ENCODE data around the gene SYNE4. TPM values are rescaled to one million over a fixed set of nuclear protein-coding genes. Genes with fewer than 3 reads are reported as not detected.

The SYNE4 gene
- total RNA-seq, 1 experiment from 2014 or later = not detected

DNA sequence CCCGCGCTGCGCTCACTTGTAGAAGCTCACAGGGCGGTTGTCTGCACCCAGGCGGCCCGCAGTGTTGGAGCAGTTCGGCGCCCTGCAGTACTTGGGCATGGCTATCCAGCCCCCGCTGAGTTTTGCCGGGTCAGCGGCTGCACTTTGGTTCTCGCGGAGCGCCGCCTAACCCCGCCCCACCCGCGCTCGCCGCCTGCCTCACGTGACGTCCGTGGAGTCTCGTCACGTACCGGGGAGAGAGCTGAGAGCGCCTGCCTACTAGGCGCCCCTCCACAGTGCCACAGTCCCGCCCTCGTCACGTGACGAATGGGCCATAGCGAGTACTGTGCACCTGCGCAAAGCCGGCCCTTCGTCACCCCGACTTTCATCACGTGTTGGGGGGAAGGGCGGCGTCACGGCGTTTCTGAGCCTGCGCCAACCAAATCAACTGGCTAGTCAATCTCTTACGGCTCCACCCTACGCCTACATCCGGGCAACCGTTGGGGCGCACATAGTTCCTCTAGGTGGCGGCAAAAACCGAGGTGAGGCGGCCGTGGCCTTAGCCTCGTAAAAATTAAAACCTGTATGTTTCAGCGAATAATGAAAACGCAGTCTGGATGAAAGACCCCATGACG, 45.6 kb upstream of the SYNE4 start, which contains the start of gene THAP8:
THAP8 (minus strand) TSS at position 167 of the 614 bp plus-strand sequence; CDS start at position 99, 68 bp downstream.
- Histone ChIP-seq H3K4me1 (ENCODE audit: insufficient read depth, low read length, poor library complexity, severe bottlenecking) (peaks cover 5% of the 10 kb centered on the region), H3K27me3 (replicated peaks; ENCODE audit: insufficient read depth, low read depth, low read length, poor library complexity) (no peaks in the 10 kb centered on the region), H3K27ac (ENCODE audit: low read depth, low read length, poor library complexity, severe bottlenecking) (peak within 1 kb of the TSS; percentile 93), H3K4me3 (ENCODE audit: low read depth, low read length, poor library complexity, severe bottlenecking) (peak within 1 kb of the TSS; percentile 85), H3K36me3 (ENCODE audit: insufficient read depth, low read length, poor library complexity, severe bottlenecking) (peaks cover 9% of the 10 kb centered on the region), H3K9me3 (ENCODE audit: low read depth, low read length, poor library complexity, severe bottlenecking) (no peaks in the 10 kb centered on the region)
- POLR2A ChIA-PET (ENCODE audit: low non-redundant PET) = interaction anchor here (0.5 kb wide), 1 partner anchor 12 kb away, joined by 3 read pairs; no protein-coding TSS in a partner anchor
- TF ChIP-seq, protein P1, sequence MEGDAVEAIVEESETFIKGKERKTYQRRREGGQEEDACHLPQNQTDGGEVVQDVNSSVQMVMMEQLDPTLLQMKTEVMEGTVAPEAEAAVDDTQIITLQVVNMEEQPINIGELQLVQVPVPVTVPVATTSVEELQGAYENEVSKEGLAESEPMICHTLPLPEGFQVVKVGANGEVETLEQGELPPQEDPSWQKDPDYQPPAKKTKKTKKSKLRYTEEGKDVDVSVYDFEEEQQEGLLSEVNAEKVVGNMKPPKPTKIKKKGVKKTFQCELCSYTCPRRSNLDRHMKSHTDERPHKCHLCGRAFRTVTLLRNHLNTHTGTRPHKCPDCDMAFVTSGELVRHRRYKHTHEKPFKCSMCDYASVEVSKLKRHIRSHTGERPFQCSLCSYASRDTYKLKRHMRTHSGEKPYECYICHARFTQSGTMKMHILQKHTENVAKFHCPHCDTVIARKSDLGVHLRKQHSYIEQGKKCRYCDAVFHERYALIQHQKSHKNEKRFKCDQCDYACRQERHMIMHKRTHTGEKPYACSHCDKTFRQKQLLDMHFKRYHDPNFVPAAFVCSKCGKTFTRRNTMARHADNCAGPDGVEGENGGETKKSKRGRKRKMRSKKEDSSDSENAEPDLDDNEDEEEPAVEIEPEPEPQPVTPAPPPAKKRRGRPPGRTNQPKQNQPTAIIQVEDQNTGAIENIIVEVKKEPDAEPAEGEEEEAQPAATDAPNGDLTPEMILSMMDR (conservative IDR thresholded peaks at IDR 0.05; ENCODE audit: low read depth, low read length) = peak; percentile 60
- TF ChIP-seq EZH2 (IDR thresholded peaks at IDR 0.05; ENCODE audit: borderline replicate concordance, low read depth, low read length, poor library complexity, severe bottlenecking) = no peak
- intact Hi-C loops (cut with micrococcal nuclease; ENCODE audit: unreplicated experiment) = loop anchor here (2.0 kb wide), 1 partner anchor 61 kb away; the partner anchor contains the start of genes POLR2I and TBCB
- BruUV-seq (replicated peaks) = no TSS peak
- DNase-seq (ENCODE audit: low spot score) = peak; percentile 100
- CTCF ChIA-PET = interaction anchor here (0.7 kb wide), 1 partner anchor 127 kb away, joined by 9 read pairs; no protein-coding TSS in a partner anchor

DNA sequence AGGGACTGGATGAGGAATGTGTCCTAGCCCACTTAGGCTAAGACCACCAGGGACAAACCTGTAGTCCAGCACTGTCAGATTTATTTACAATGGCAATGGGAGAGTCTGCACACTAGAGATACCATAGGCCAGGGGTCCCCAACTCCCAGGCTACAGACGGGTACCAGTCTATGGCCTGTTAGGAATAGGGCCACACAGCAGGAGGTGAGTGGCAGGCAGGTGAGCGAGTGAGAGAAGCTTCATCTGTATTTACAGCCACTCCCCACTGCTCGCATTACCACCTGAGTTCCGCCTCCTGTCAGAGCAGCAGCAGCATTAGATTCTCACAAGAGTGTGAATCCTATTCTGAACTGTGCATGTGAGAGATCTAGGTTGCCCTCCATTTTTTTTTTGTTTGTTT, 43.0 kb upstream of the SYNE4 start:
- CTCF ChIA-PET = no interaction called here

DNA sequence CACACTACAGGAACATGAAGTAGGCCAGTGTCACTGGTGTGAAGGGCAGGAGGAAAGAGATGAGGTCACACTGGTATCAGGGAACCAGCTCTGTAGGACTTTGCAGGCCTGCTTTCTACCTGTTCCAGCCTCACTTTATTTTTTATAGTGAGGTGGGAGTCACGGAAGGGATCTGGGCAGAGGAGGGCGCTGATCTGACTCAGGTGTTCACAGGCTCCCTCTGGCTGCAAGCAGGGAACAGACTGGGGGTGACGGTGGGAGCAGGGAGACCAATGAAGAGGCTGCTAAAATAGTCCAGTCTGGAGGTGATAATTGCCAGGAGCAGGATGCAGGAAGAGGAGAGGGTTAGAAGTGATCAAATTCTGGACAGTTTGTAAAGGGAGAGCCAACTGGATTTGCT, 42.6 kb upstream of the SYNE4 start:
- POLR2A ChIA-PET (ENCODE audit: low non-redundant PET) = no interaction called here
- Histone ChIP-seq H3K36me3 (ENCODE audit: insufficient read depth, low read length, poor library complexity, severe bottlenecking) (no peaks in the 10 kb centered on the region), H3K4me3 (ENCODE audit: low read depth, low read length, poor library complexity, severe bottlenecking) (no peak overlapping the region), H3K27me3 (replicated peaks; ENCODE audit: insufficient read depth, low read depth, low read length, poor library complexity) (no peaks in the 10 kb centered on the region), H3K4me1 (ENCODE audit: insufficient read depth, low read length, poor library complexity, severe bottlenecking) (no peaks in the 10 kb centered on the region), H3K27ac (ENCODE audit: low read depth, low read length, poor library complexity, severe bottlenecking) (no peak overlapping the region), H3K9me3 (ENCODE audit: low read depth, low read length, poor library complexity, severe bottlenecking) (no peaks in the 10 kb centered on the region)
- TF ChIP-seq, protein P1 (conservative IDR thresholded peaks at IDR 0.05; ENCODE audit: low read depth, low read length) = peak; percentile 26; the same call in 1 of the 2 replicates
- no peak for TF ChIP-seq EZH2 (IDR thresholded peaks at IDR 0.05; ENCODE audit: borderline replicate concordance, low read depth, low read length, poor library complexity, severe bottlenecking)
- CTCF ChIA-PET = interaction anchor here (0.7 kb wide), 1 partner anchor 225 kb away, joined by 3 read pairs; no protein-coding TSS in a partner anchor
- DNase-seq (ENCODE audit: low spot score) = no peak
- BruUV-seq (replicated peaks) = no TSS peak
- intact Hi-C loops (cut with micrococcal nuclease; ENCODE audit: unreplicated experiment) = no loop called here

More for the DNA sequence above, 43.0 kb upstream of the SYNE4 start:
- no peak overlapping the region for H3K27ac ChIP-seq (ENCODE audit: low read depth, low read length, poor library complexity, severe bottlenecking)
- peaks cover under 1% of the 10 kb centered on the region for H3K4me1 ChIP-seq (ENCODE audit: insufficient read depth, low read length, poor library complexity, severe bottlenecking)
- intact Hi-C loops (cut with micrococcal nuclease; ENCODE audit: unreplicated experiment) = no loop called here
- no peaks in the 10 kb centered on the region for H3K9me3 ChIP-seq (ENCODE audit: low read depth, low read length, poor library complexity, severe bottlenecking)
- H3K4me3 ChIP-seq (ENCODE audit: low read depth, low read length, poor library complexity, severe bottlenecking) = no peak overlapping the region
- no peak for DNase-seq (ENCODE audit: low spot score)
- POLR2A ChIA-PET (ENCODE audit: low non-redundant PET) = no interaction called here
- no TSS peak for BruUV-seq (replicated peaks)
- TF ChIP-seq, protein P1 (conservative IDR thresholded peaks at IDR 0.05; ENCODE audit: low read depth, low read length) = no peak
- TF ChIP-seq EZH2 (IDR thresholded peaks at IDR 0.05; ENCODE audit: borderline replicate concordance, low read depth, low read length, poor library complexity, severe bottlenecking) = no peak
- H3K36me3 ChIP-seq (ENCODE audit: insufficient read depth, low read length, poor library complexity, severe bottlenecking) = no peaks in the 10 kb centered on the region
- H3K27me3 ChIP-seq (replicated peaks; ENCODE audit: insufficient read depth, low read depth, low read length, poor library complexity) = no peaks in the 10 kb centered on the region

Measured in A673 (cell line).